Esophagus squamous epithelium (tissue), 4 donors: ENCODE data around the gene SETD1A.

Source experiments
- POLR2A ChIP-seq, 4 donors: fragments of 450-650 bp; IDR thresholded peaks; one replicate each; pipeline ENCODE4 v1.6.1; 2017; ENCODE audit warnings: antibody characterized with exemption in 4 of 4, mild to moderate bottlenecking in 4 of 4, moderate library complexity in 3 of 4
- TF ChIP-seq, protein P1 (sequence below), 6 experiments: fragments of 450-650 bp in 4 of 6; fragments of 200-600 bp in 2 of 6; sonication (generic) in 2 of 6; IDR thresholded peaks; one replicate each; pipeline ENCODE4 v1.5.1; 2016 to 2019; ENCODE audit warnings: antibody characterized with exemption in 6 of 6, mild to moderate bottlenecking in 4 of 6, moderate library complexity in 4 of 6

GRCh38 chr16:31005350-31006085 is 48.0 kb downstream of the SETD1A start:
- TF ChIP-seq, protein P1, sequence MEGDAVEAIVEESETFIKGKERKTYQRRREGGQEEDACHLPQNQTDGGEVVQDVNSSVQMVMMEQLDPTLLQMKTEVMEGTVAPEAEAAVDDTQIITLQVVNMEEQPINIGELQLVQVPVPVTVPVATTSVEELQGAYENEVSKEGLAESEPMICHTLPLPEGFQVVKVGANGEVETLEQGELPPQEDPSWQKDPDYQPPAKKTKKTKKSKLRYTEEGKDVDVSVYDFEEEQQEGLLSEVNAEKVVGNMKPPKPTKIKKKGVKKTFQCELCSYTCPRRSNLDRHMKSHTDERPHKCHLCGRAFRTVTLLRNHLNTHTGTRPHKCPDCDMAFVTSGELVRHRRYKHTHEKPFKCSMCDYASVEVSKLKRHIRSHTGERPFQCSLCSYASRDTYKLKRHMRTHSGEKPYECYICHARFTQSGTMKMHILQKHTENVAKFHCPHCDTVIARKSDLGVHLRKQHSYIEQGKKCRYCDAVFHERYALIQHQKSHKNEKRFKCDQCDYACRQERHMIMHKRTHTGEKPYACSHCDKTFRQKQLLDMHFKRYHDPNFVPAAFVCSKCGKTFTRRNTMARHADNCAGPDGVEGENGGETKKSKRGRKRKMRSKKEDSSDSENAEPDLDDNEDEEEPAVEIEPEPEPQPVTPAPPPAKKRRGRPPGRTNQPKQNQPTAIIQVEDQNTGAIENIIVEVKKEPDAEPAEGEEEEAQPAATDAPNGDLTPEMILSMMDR (IDR thresholded peaks at IDR 0.05): no peak
- TF ChIP-seq POLR2A (IDR thresholded peaks at IDR 0.05): no peak
